Right atrium auricular region (tissue), 2 donors: Measurements from ENCODE around the gene RAB13. TPM values are rescaled to one million over a fixed set of nuclear protein-coding genes. Genes with fewer than 3 reads are reported as not detected.
"Not testable (repeated sequence)": the region's sequence is repeated elsewhere in the genome, so short reads cannot be mapped to it uniquely, and the experiment has no call there.

Experiments used
- DNase-seq: peaks from one replicate; pipeline ENCODE4 v3.0.0-alpha.2; 2019; ENCODE audit warnings: low spot score
- H3K27ac ChIP-seq, 2 donors: fragments of 200-600 bp; sonication (generic); 1 replicate in 1 of 2; 2 replicates in 1 of 2; pipeline ENCODE4 v1.5.1; 2016 to 2019
- H3K27me3 ChIP-seq, 2 donors: fragments of 200-600 bp; sonication (generic); one replicate each; pipeline versions ENCODE4 v1.5.1 to v1.6.0; 2017 to 2019
- H3K36me3 ChIP-seq: fragments of 200-600 bp; sonication (generic); one replicate; pipeline ENCODE4 v1.5.1; 2016
- H3K4me1 ChIP-seq, 2 donors: fragments of 200-600 bp; sonication (generic); one replicate each; pipeline versions ENCODE4 v1.5.1 to v1.6.0; 2017 to 2019
- H3K4me3 ChIP-seq, 2 donors: fragments of 200-600 bp; sonication (generic); 1 replicate in 1 of 2; 2 replicates in 1 of 2; pipeline ENCODE4 v1.5.1; 2017 to 2019; ENCODE audit warnings: mild to moderate bottlenecking in 1 of 2, moderate library complexity in 1 of 2
- H3K9me3 ChIP-seq, 2 donors: fragments of 200-600 bp; sonication (generic); one replicate each; pipeline ENCODE4 v1.5.1; 2019
- CTCF ChIP-seq, 2 donors: fragments of 200-600 bp; sonication (generic); IDR thresholded peaks; one replicate each; pipeline ENCODE4 v1.5.1; 2019; ENCODE audit warnings: antibody characterized with exemption in 2 of 2
- total RNA-seq, 2 donors: library from RNA; depleted of rRNA; stranded (reverse); fragments of >200 nt; gene quantifications; one replicate each; pipeline ENCODE4 v1.1.0, GENCODE V29; 2016

RAB13 gene
- total RNA-seq: 10 to 100 TPM; 25.7 to 34.8 TPM

DNA sequence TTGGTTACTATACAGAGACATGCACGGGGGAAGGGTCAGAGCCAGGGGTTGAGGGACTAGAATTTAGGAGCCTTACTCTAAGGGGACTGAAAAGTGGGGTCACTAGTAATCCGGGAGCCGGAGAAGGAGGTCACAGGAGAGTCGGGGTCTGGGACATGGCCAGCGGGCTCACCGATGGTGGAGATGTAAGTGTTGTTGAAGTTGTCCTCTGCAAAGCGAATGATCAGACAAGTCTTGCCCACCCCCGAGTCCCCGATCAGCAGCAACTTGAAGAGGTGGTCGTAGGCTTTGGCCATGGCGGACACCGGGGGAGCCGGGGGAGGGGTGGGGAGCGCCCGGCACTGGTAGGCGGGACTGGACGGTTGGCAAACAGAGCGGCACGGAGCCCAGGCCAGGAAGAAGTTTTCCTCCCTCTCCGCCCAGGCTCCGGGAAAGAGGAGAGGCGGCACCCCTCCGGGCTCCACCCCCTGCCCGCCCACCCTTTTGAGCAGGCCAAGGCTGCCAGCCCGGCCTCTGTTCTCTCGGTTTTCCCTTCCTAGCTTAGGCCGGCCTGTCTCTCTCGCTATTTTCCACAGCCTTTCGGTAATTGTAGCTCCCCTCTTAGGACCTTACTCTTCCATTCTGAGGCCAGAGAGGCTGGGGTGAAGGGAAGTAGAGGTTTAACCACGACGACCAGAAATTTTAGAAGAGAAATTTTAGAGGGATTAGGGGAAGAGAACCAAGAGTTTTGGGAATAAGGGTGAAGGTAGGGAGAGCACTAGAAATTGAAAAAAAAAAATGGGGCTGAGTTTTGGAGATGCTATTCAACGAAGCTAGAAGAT, at the start of gene RAB13:
RAB13 (minus strand) TSS at position 399 of the 821 bp plus-strand sequence; CDS start at position 296, 103 bp downstream.
- H3K27me3 ChIP-seq: no peaks in the 10 kb centered on the region

GRCh38 chr1:154033697-154034096, 47.6 kb upstream of the RAB13 start:
- not testable (repeated sequence) for H3K36me3 ChIP-seq, DNase-seq, H3K4me3 ChIP-seq, H3K27ac ChIP-seq, H3K27me3 ChIP-seq, H3K4me1 ChIP-seq
- peaks cover 0 to 16% of the 10 kb centered on the region in 2 donors for H3K9me3 ChIP-seq

More for the DNA sequence above, at the start of gene RAB13:
- TF ChIP-seq CTCF (IDR thresholded peaks at IDR 0.05): no peak
- Histone ChIP-seq H3K4me1 (peaks cover 0 to 26% of the 10 kb centered on the region in 2 donors), H3K9me3 (no peaks in the 10 kb centered on the region), H3K36me3 (peaks cover under 1% of the 10 kb centered on the region), H3K27ac (peak within 1 kb of the TSS; percentile 85 to 89), H3K4me3 (peak within 1 kb of the TSS; percentile 51 to 64)
- DNase-seq: peak; percentile 90

- DNase-seq: no peak
- Histone ChIP-seq H3K4me3 (no peak overlapping the region), H3K9me3 (no peaks in the 10 kb centered on the region), H3K4me1 (no peaks in the 10 kb centered on the region), H3K27me3 (no peaks in the 10 kb centered on the region), H3K27ac (no peak overlapping the region), H3K36me3 (no peaks in the 10 kb centered on the region)
- no peak for TF ChIP-seq CTCF (IDR thresholded peaks at IDR 0.05)
These were observed 33.8 kb upstream of the RAB13 start for GRCh38 chr1:154019940-154020339.

DNA sequence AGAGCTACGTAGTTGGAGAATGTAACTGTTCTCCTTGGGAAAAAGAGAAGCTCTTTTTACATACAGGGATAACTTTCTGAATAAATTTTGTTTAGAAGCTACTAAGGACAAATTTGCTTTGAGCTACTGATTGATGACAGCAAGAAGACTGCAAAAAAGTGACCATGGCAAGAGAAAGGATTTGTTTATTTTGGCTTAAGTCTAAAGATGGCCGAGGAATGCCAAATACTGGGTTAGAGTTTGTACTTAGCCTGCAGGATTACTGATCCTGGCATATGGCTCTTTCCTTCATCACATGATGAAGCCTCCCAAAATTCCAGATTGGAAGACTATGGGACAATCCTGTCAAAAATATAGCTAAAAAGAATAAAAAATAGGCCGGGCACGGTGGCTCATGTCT, 33.1 kb upstream of the RAB13 start:
- no peaks in the 10 kb centered on the region for H3K36me3 ChIP-seq
- TF ChIP-seq CTCF (IDR thresholded peaks at IDR 0.05): no peak
- H3K27ac ChIP-seq: no peak overlapping the region

DNA sequence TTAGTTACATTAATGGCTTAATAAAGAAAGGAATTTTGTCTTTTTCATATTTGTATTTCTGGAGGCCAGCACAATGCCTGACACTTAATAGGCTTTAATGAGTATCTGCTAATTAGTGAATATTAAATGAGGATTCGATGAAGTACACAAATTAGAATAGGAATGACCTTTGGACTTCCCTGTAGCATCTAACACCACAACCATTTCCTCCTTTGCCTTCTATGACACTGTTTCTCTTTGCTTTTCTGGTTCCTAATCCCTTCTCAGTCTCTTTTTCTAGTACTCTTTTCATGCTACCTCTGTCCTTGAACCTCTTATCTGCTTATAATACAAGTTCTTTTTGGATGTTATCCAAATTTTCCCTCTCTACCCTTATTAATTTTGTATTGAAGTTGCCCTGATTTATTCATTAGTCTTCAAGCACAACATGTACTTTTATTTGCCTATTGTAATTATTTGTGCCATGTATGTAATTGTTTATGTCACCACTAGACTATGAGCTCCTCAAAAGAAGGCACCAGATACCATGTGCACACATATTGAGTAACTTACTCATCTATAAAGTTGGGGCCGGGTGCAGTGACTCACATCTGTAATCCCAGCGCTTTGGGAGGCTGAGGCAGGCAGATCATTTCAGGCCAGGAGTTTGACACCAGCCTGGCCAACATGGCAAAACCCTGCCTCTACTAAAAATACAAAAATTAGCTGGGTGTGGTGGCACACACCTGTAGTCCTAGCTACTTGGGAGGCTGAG, 28.2 kb upstream of the RAB13 start:
- DNase-seq: no peak
- Histone ChIP-seq H3K9me3 (no peaks in the 10 kb centered on the region), H3K4me3 (no peak overlapping the region), H3K36me3 (no peaks in the 10 kb centered on the region), H3K27ac (no peak overlapping the region), H3K27me3 (no peaks in the 10 kb centered on the region), H3K4me1 (no peaks in the 10 kb centered on the region)
- no peak for TF ChIP-seq CTCF (IDR thresholded peaks at IDR 0.05)

More for the DNA sequence above, 33.1 kb upstream of the RAB13 start:
- Histone ChIP-seq H3K27me3 (no peaks in the 10 kb centered on the region), H3K9me3 (no peaks in the 10 kb centered on the region), H3K4me3 (no peak overlapping the region), H3K4me1 (no peaks in the 10 kb centered on the region)
- no peak for DNase-seq

GRCh38 chr1:154012543-154012942, 26.4 kb upstream of the RAB13 start:
- not testable (repeated sequence) for DNase-seq, H3K27ac ChIP-seq, H3K9me3 ChIP-seq, H3K4me1 ChIP-seq, H3K4me3 ChIP-seq, H3K36me3 ChIP-seq, H3K27me3 ChIP-seq
